Stimulated activated CD4-positive, alpha-beta T cell treated with anti-CD3 and anti-CD28 coated beads, Interleukin-2, amount 100 ng/mL, for 4 hours (primary cell): Measurements from ENCODE around the gene PDCL2.

Experiments
- DNase-seq: peaks from one replicate; pipeline ENCODE4 v3.0.0-alpha.2; 2020; ENCODE audit warnings: low read depth

PDCL2 gene

GRCh38 chr4:55538531-55538930 is 53.5 kb downstream of the PDCL2 start:
- no peak for DNase-seq

GRCh38 chr4:55534306-55534705 is 57.7 kb downstream of the PDCL2 start:
- no peak for DNase-seq

DNA sequence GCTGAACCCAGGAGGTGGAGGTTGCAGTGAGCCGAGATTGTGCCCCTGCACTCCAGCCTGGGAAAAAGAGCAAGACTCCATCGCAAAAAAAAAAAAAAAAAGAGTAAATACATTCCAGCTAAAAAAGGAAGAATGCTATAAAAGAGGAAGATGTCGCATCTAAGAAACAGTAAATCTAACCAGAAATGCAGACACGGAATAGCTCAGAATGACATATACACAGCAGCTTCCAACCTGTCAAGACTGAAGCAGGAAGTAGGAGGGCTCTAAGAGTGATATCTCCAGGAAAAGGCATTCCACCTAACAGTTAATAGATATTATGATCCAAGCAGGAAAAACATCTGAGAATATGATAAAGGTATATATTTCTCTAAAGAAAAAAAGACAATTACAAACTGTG is 61.4 kb downstream of the PDCL2 start:
- DNase-seq: no peak

DNA sequence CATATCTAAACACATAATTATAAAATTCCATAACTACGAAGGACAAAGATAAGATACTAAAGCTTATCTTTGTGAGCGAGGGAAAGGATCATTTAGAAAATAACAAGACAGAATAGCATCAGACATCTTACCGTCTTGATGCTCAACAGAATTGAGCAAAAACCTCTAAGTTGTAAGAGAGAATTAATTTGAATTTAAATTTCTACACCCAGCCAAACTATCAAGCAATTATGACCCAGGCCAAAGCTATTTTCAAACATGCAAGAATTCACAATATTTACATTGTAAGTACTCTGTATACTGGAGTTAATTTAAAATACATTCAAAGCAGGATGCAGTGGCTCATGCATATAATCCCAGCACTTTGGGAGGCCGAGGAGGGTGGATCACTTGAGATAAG is 61.9 kb downstream of the PDCL2 start:
- no peak for DNase-seq

GRCh38 chr4:55528491-55528890 is 63.6 kb downstream of the PDCL2 start:
- DNase-seq: no peak

DNA sequence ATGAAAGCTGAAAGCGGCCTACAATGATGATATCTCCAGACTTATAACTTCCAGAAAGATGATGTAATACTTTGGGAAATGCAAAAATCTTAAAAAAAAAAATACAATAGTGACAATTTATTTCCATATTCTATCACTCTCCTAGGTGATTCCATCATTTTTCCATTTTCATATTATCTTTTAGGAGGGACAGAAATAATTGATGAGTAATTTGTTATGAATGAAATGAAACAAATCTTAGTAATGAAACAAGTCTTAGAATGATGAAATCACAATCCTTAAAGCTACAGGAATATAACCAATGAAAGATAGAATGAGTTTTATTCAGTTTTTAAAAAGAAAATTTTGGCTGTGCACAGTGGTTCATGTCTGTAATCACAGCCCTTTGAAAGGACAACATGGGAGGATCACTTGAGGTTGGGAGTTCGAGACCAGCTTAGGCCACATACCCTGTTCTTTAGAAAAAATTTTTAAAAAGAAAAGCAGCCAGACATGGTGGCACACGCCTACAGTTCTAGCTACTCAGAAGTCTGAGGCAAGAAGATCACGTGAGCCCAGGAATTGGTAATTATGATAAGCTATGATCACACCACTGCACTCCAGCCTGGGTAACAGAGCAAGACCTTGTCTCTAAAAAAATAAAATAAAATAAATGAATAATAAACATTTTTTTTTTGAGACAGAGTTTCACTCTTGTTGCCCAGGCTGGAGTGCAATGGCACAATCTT is 67.0 kb downstream of the PDCL2 start:
- no peak for DNase-seq

- DNase-seq: no peak
Measured at GRCh38 chr4:55518442-55518841, 73.6 kb downstream of the PDCL2 start.

DNA sequence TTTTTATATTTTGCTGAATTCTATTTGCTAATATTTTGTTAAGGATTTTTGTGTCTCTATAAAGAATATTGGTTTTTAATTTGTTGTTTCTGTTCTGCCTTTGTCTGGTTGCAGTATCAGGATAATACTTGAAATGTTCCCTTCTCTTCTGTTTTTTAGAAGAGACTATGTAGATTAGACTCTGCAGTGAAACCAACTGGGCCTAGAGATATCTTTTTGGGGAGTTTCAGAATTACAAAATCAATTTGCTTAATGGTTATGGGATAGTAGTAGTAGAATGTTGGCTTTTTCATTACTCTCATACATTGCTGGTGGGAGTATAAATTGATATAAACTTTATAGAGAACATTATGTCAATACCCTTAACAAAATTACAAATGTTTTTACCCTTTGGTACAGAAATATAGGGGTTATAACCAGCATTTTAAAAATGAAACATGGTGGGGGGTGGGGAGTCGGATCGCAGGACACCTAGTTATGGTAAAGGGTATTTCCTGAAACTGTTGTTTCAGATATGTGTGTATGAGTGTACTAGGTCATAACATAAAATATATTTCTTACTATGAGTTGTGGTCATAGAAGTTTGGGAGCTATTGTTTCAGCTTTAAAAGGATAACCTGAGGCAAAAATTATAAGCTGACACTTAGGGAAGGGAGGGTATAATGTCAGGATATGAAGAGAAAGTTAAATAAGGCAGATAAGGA is 74.4 kb downstream of the PDCL2 start:
- no peak for DNase-seq

DNA sequence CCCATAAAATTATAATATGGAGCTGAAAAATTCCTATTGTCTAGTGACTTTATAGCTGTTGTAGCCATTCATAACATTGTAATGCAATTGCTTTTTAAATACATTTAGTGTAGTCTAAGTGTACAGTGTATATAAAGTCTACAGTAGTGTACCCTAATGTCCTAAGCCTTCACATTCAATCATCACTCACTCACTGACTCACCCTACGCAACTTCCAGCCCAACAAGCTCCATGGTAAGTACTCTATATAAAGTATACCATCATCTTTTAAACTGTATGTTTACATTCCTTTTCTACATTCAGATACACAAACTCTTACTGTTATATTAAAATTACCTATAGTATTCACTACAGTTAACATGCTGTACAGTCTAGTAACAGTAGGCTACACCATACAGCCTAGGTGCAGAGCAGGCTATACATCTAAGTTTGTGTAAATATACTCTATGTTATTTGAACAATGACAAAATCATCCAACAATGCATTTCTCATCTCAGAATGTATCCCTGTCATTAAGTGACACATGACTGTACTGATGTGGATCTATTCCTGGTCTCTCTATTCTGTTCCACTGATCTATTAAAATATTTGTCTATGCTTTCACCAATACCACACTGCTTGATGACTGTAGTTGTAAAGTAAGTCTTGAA is 79.0 kb downstream of the PDCL2 start:
- no peak for DNase-seq

GRCh38 chr4:55512077-55512476 is 80.0 kb downstream of the PDCL2 start:
- no peak for DNase-seq

GRCh38 chr4:55510685-55511084 is 81.4 kb downstream of the PDCL2 start:
- no peak for DNase-seq

DNA sequence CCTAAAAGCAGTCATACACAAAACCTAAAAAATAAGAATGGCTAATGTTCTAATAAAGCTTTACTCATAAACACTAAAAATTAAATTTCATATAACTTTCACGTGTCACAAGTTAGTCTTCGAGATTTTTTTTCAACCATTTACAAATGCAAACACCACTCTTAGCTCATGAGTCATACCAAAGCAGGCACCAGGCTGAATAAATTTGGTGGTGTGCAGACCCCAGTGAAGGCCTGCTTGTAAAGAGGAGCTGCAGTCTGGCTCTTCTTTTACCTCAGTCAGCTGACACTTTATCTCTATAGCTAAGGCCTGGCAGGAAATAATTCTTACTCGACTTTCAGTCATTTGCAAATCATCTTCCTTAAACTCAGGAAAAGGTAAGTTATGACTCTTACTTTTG is 82.8 kb downstream of the PDCL2 start:
- DNase-seq: no peak

DNA sequence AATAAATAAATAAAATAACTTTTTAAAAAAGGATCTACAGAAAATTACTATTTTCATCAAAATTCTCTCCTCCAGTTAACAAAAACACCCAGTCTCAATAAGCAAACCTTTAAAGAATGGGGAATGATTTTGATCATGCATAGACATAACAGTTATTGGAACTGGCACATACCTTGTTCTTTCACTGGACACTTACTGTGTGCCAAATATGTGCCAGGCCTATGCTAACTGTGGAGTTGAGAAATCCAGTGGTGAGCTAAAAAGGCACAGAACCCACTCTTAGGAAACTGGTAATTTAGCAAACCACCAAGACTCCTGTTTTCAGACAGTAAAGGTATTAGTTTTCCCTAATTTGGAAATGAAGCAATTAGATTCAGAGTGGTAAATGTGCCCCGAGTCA is 84.4 kb downstream of the PDCL2 start:
- no peak for DNase-seq
